Duodenal mucosa (tissue), 2 donors: ENCODE data around the gene ADARB2.

ENCODE experiments used
- H3K27ac ChIP-seq: one replicate; pipeline ENCODE4 v1.7.0; 2013; ENCODE audit warnings: low read depth, low read length
- H3K27me3 ChIP-seq, 2 donors: one replicate each; pipeline ENCODE4 v1.7.0; 2013; ENCODE audit warnings: low read length in 2 of 2, control low read depth in 1 of 2; ENCODE audit not compliant: insufficient read depth in 2 of 2, control insufficient read depth in 1 of 2
- H3K36me3 ChIP-seq, 2 donors: one replicate each; pipeline ENCODE4 v1.7.0; 2013; ENCODE audit warnings: low read length in 2 of 2, control low read depth in 1 of 2; ENCODE audit not compliant: insufficient read depth in 2 of 2, control insufficient read depth in 1 of 2
- H3K4me1 ChIP-seq, 2 donors: one replicate each; pipeline ENCODE4 v1.7.0; 2013; ENCODE audit warnings: low read length in 2 of 2, control low read depth in 1 of 2; ENCODE audit not compliant: insufficient read depth in 2 of 2, control insufficient read depth in 1 of 2
- H3K4me3 ChIP-seq, 2 donors: one replicate each; pipeline ENCODE4 v1.7.0; 2013; ENCODE audit warnings: low read length in 2 of 2, low read depth in 1 of 2
- H3K9ac ChIP-seq, 2 donors: one replicate each; pipeline ENCODE4 v1.7.0; 2013; ENCODE audit warnings: low read length in 2 of 2, low read depth in 1 of 2
- H3K9me3 ChIP-seq, 2 donors: one replicate each; pipeline ENCODE4 v1.7.0; 2013; ENCODE audit warnings: low read length in 2 of 2, control low read depth in 1 of 2; ENCODE audit not compliant: control insufficient read depth in 1 of 2

Gene ADARB2

GRCh38 chr10:1138529-1138928, 598.8 kb downstream of the ADARB2 start:
- no peak overlapping the region for H3K4me3 ChIP-seq
- H3K9ac ChIP-seq = no peak overlapping the region

DNA sequence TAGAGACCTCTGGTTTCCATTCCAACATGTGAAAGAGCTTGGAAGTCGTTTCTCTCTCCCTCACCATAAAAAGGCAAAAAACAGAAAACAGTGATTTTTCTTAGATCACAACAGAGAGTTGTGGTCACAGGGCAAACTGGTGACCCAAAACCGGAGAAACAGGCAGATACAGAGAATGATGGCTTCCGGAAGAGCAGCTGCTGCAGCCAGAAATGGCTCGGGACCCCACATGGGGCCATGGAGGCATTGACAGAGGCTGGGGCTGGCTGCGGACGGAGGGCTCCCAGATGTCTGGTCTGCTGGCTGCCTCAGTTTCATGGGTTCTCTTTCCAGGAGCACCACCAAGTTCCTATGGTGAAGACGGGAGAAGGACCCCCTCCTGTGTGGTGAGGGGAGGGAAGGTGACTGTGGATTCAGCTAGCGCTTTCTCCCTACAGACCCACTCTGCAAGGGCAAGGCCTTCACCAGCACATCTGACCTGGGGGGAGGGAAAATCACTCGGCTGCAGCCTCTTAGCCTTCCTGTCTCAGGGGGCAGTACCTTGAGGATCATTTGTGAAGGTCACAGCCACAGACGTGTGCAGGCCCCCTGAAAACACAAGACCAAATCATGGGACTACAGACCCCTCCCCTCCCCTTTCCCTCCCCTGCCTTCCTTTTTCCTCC, 599.7 kb downstream of the ADARB2 start:
- Histone ChIP-seq H3K4me1 (no peaks in the 10 kb centered on the region), H3K27me3 (no peaks in the 10 kb centered on the region), H3K27ac (no peak overlapping the region), H3K4me3 (no peak overlapping the region), H3K36me3 (no peaks in the 10 kb centered on the region), H3K9ac (no peak overlapping the region), H3K9me3 (peaks cover 4 to 6% of the 10 kb centered on the region in 2 donors)

More at GRCh38 chr10:1138529-1138928, 598.8 kb downstream of the ADARB2 start:
- H3K36me3 ChIP-seq = no peaks in the 10 kb centered on the region
- H3K27me3 ChIP-seq = no peaks in the 10 kb centered on the region
- peaks cover 4 to 6% of the 10 kb centered on the region in 2 donors for H3K9me3 ChIP-seq
- H3K4me1 ChIP-seq = no peaks in the 10 kb centered on the region
- no peak overlapping the region for H3K27ac ChIP-seq

GRCh38 chr10:1136268-1136667, 601.1 kb downstream of the ADARB2 start:
- no peak overlapping the region for H3K27ac ChIP-seq
- no peak overlapping the region for H3K4me3 ChIP-seq
- peaks cover 4 to 6% of the 10 kb centered on the region in 2 donors for H3K9me3 ChIP-seq
- H3K27me3 ChIP-seq = no peaks in the 10 kb centered on the region
- peaks cover 2 to 8% of the 10 kb centered on the region in 2 donors for H3K36me3 ChIP-seq
- no peaks in the 10 kb centered on the region for H3K4me1 ChIP-seq
- H3K9ac ChIP-seq = no peak overlapping the region

DNA sequence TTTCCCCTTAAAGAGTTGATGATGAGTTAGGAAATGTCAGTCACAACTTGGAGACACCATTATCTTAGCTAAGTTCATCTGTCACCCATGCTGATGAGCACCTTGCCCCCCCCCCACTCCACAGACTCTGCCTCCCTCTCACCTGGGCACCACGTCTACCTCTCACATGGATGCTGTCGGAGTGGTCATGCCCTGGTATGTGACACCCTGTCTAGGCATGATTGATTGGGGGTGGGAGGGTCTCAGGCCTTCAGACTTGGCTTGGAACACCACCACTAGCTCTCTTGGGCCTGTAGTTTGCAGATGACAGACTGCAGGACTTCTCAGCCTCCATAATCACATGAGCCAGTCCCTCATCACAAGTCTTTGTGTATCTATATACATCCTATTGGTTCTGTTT, 603.2 kb downstream of the ADARB2 start:
- peaks cover 20 to 27% of the 10 kb centered on the region in 2 donors for H3K36me3 ChIP-seq
- peaks cover 4 to 6% of the 10 kb centered on the region in 2 donors for H3K9me3 ChIP-seq
- H3K27ac ChIP-seq = no peak overlapping the region
- H3K4me1 ChIP-seq = no peaks in the 10 kb centered on the region
- H3K4me3 ChIP-seq = no peak overlapping the region
- no peaks in the 10 kb centered on the region for H3K27me3 ChIP-seq
- no peak overlapping the region for H3K9ac ChIP-seq

- Histone ChIP-seq H3K27me3 (no peaks in the 10 kb centered on the region), H3K4me3 (no peak overlapping the region), H3K27ac (no peak overlapping the region), H3K36me3 (peaks cover 23 to 33% of the 10 kb centered on the region in 2 donors), H3K9ac (no peak overlapping the region), H3K4me1 (no peaks in the 10 kb centered on the region), H3K9me3 (peaks cover 4 to 5% of the 10 kb centered on the region in 2 donors)
Observed at GRCh38 chr10:1133495-1134045, 603.8 kb downstream of the ADARB2 start.

GRCh38 chr10:1132584-1132983, 604.7 kb downstream of the ADARB2 start:
- Histone ChIP-seq H3K9me3 (no peaks in the 10 kb centered on the region), H3K27me3 (no peaks in the 10 kb centered on the region), H3K9ac (no peak overlapping the region), H3K36me3 (peaks cover 23 to 36% of the 10 kb centered on the region in 2 donors), H3K27ac (no peak overlapping the region), H3K4me3 (no peak overlapping the region), H3K4me1 (no peaks in the 10 kb centered on the region)

GRCh38 chr10:1130995-1131790, 606.1 kb downstream of the ADARB2 start:
- Histone ChIP-seq H3K4me1 (no peaks in the 10 kb centered on the region), H3K9me3 (no peaks in the 10 kb centered on the region), H3K4me3 (no peak overlapping the region), H3K36me3 (peaks cover 31 to 45% of the 10 kb centered on the region in 2 donors), H3K9ac (no peak overlapping the region), H3K27me3 (no peaks in the 10 kb centered on the region), H3K27ac (no peak overlapping the region)

GRCh38 chr10:1130226-1130625, 607.1 kb downstream of the ADARB2 start:
- H3K36me3 ChIP-seq = peaks cover 31 to 52% of the 10 kb centered on the region in 2 donors
- H3K9me3 ChIP-seq = no peaks in the 10 kb centered on the region
- H3K4me3 ChIP-seq = no peak overlapping the region
- no peak overlapping the region for H3K27ac ChIP-seq
- no peaks in the 10 kb centered on the region for H3K27me3 ChIP-seq
- no peaks in the 10 kb centered on the region for H3K4me1 ChIP-seq
- H3K9ac ChIP-seq = no peak overlapping the region

DNA sequence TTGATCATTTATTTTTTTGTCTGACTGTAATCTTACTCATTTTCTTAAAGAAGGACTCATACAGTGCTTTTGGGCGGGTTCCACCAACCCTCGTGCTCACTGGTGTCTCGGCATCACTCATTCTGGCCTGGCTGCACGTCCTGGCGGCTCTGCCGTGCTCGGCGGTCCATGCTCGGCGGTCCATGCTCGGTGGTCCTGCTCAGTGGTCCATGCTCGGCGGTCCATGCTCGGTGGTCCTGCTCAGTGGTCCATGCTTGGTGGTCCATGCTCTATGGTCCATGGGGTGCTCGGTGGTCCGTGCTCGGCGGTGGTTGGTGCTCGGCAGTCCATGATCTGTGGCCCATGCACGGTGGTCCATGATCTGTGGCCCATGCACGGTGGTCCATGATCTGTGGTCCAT, 608.7 kb downstream of the ADARB2 start:
- Histone ChIP-seq H3K4me1 (no peaks in the 10 kb centered on the region), H3K4me3 (no peak overlapping the region), H3K27ac (no peak overlapping the region), H3K9ac (no peak overlapping the region), H3K27me3 (no peaks in the 10 kb centered on the region), H3K36me3 (peaks cover 44 to 68% of the 10 kb centered on the region in 2 donors), H3K9me3 (no peaks in the 10 kb centered on the region)

GRCh38 chr10:1128115-1128514, 609.2 kb downstream of the ADARB2 start:
- Histone ChIP-seq H3K27me3 (no peaks in the 10 kb centered on the region), H3K9me3 (no peaks in the 10 kb centered on the region), H3K36me3 (peaks cover 48 to 73% of the 10 kb centered on the region in 2 donors), H3K27ac (no peak overlapping the region), H3K4me3 (no peak overlapping the region), H3K4me1 (no peaks in the 10 kb centered on the region), H3K9ac (no peak overlapping the region)
